GM12875 (cell line): Measurements from ENCODE around the gene NUDT22.

Experiments used
- H3K4me3 ChIP-seq: one replicate; pipeline ENCODE4 v1.5.1; 2011; ENCODE audit warnings: low read depth, low read length, control low read depth
- CTCF ChIP-seq: IDR thresholded peaks from 2 replicates; pipeline ENCODE4 v1.5.1; 2011; ENCODE audit warnings: low read depth, mild to moderate bottlenecking, control low read depth, inconsistent platforms, low read length, moderate library complexity, borderline replicate concordance; ENCODE audit not compliant: insufficient read depth

The NUDT22 gene

GRCh38 chr11:64238999-64239398, 12.9 kb downstream of the NUDT22 start:
- TF ChIP-seq CTCF: no peak
- H3K4me3 ChIP-seq: no peak overlapping the region

GRCh38 chr11:64239662-64240434, 13.8 kb downstream of the NUDT22 start:
- TF ChIP-seq CTCF: no peak
- H3K4me3 ChIP-seq: peak overlapping the region; percentile 66

- peak within 1 kb of the TSS; percentile 69 for H3K4me3 ChIP-seq
- TF ChIP-seq CTCF: no peak
Observed at GRCh38 chr11:64240435-64241240, 14.6 kb downstream of the NUDT22 start, which contains the start of gene FKBP2. Gene FKBP2, plus strand, starts transcription at chr11:64241095. Its CDS starts 1,293 bp downstream, at chr11:64242388.

- H3K4me3 ChIP-seq: peak overlapping the region; percentile 66
- no peak for TF ChIP-seq CTCF
Observed at GRCh38 chr11:64241241-64241490, 15.1 kb downstream of the NUDT22 start.

GRCh38 chr11:64241491-64242374, 15.7 kb downstream of the NUDT22 start:
- no peak for TF ChIP-seq CTCF
- H3K4me3 ChIP-seq: peak overlapping the region; percentile 69

- TF ChIP-seq CTCF: no peak
- H3K4me3 ChIP-seq: no peak overlapping the region
Observed at GRCh38 chr11:64243236-64243854, 17.3 kb downstream of the NUDT22 start.
